WERI-Rb-1 (cell line): ENCODE measurements around the gene PSMD1.

Experiments
- DNase-seq: peaks from one replicate; pipeline ENCODE4 v3.0.0-alpha.2; 2020
- H3K27ac ChIP-seq: fragments of 250-450 bp; sonication (Bioruptor Pico); 2 replicates; pipeline ENCODE4 v1.5.1; 2020; ENCODE audit warnings: mild to moderate bottlenecking, moderate library complexity
- H3K27me3 ChIP-seq: fragments of 250-450 bp; sonication (Bioruptor Pico); 2 replicates; pipeline ENCODE4 v1.5.1; 2021; ENCODE audit warnings: mild to moderate bottlenecking, low read depth, moderate library complexity; ENCODE audit not compliant: insufficient read depth, severe bottlenecking
- H3K36me3 ChIP-seq: fragments of 250-450 bp; sonication (Bioruptor Pico); 2 replicates; pipeline ENCODE4 v1.5.1; 2020; ENCODE audit warnings: mild to moderate bottlenecking, moderate library complexity
- H3K4me3 ChIP-seq: 2 replicates; pipeline ENCODE4 v1.5.1; 2011; ENCODE audit warnings: low read depth, mild to moderate bottlenecking, control low read depth, low read length
- H3K9me3 ChIP-seq: fragments of 250-450 bp; sonication (Bioruptor Pico); 2 replicates; pipeline ENCODE4 v1.5.1; 2021; ENCODE audit warnings: mild to moderate bottlenecking, moderate library complexity; ENCODE audit not compliant: severe bottlenecking
- CTCF ChIP-seq: IDR thresholded peaks from 2 replicates; pipeline ENCODE4 v1.5.1; 2011; ENCODE audit warnings: low read depth, mild to moderate bottlenecking, control low read depth, inconsistent platforms, low read length

Gene PSMD1

GRCh38 chr2:231161877-231162329, 105.2 kb downstream of the PSMD1 start:
- DNase-seq = no peak
- no peak for TF ChIP-seq CTCF
- H3K27me3 ChIP-seq = no peaks in the 10 kb centered on the region
- no peak overlapping the region for H3K27ac ChIP-seq
- no peaks in the 10 kb centered on the region for H3K9me3 ChIP-seq
- peaks cover 30% of the 10 kb centered on the region for H3K36me3 ChIP-seq
- no peak overlapping the region for H3K4me3 ChIP-seq

GRCh38 chr2:231163011-231163410, 106.3 kb downstream of the PSMD1 start:
- no peak overlapping the region for H3K27ac ChIP-seq
- peaks cover 34% of the 10 kb centered on the region for H3K36me3 ChIP-seq
- H3K4me3 ChIP-seq = no peak overlapping the region
- H3K27me3 ChIP-seq = no peaks in the 10 kb centered on the region
- no peak for TF ChIP-seq CTCF
- H3K9me3 ChIP-seq = no peaks in the 10 kb centered on the region
- no peak for DNase-seq

DNA sequence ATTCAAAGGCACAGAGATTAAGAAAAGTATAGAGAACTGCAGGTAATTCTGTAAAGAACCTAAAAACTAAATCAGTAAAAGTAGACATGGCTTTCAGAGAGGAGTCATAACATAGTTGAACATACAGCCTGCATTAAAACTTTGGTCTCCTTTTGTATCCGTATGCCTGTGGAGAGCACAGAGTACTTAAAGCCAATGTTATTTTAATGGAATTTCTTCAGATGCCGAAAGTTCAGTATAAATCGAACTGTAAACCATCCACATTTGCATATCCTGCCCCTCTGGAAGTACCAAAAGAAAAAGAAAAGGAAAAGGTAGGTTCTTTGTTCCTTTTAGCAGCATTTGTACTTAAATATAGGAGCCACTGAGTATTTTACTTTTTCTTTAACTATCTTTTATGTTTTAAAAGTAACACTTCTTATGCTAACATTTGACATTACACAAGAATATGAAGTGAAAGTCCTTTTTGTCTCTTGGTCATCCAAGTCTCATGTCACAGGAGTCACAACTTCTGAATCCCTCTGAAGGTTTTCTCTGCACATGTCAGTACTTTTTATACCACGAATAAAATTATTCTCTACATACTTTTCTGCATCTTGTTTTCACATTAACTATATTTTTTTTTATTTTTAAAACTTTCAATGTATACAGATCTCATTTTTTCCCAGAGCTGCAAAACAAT, 106.9 kb downstream of the PSMD1 start:
- Histone ChIP-seq H3K4me3 (no peak overlapping the region), H3K36me3 (peaks cover 38% of the 10 kb centered on the region), H3K27ac (no peak overlapping the region), H3K27me3 (no peaks in the 10 kb centered on the region), H3K9me3 (no peaks in the 10 kb centered on the region)
- no peak for DNase-seq
- no peak for TF ChIP-seq CTCF

GRCh38 chr2:231167745-231168459, 111.2 kb downstream of the PSMD1 start:
- H3K27me3 ChIP-seq = no peaks in the 10 kb centered on the region
- no peak overlapping the region for H3K27ac ChIP-seq
- no peak for DNase-seq
- H3K4me3 ChIP-seq = no peak overlapping the region
- TF ChIP-seq CTCF = no peak
- H3K9me3 ChIP-seq = no peaks in the 10 kb centered on the region
- peaks cover 44% of the 10 kb centered on the region for H3K36me3 ChIP-seq

GRCh38 chr2:231168460-231169139, 111.9 kb downstream of the PSMD1 start:
- no peaks in the 10 kb centered on the region for H3K27me3 ChIP-seq
- H3K4me3 ChIP-seq = no peak overlapping the region
- no peak for DNase-seq
- H3K27ac ChIP-seq = no peak overlapping the region
- H3K9me3 ChIP-seq = no peaks in the 10 kb centered on the region
- H3K36me3 ChIP-seq = peaks cover 40% of the 10 kb centered on the region
- no peak for TF ChIP-seq CTCF
